ENCODE measurements around the gene PHF13. TPM values are rescaled to one million over a fixed set of nuclear protein-coding genes. Genes with fewer than 3 reads are reported as not detected.

PHF13 gene
- total and polyA plus RNA-seq, 8 donors = 11.1 to 24.8 (median 19.8) TPM

DNA sequence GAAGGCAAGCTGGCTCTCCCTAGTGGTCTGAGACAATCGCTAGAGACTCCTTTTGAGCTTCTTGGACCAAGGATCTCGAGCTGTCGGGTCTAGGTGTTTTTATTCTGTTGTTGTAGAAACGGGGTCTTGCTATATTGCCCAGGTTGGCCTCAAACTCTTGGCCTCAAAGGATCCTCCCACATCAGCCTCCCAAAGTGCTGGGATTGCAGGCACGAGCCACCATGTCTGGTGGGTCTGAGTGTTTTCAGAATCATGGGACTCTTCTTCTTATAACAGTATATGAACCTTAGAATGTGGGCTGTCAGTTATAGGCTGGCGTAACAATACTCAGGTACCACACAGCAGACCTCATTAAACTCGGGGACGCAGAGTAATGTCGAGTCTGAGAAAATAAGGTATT is 55.0 kb downstream of the PHF13 start:
- intact Hi-C loops (cut with DNase I) = no loop called here
- Histone ChIP-seq H3K27ac (no peak overlapping the region), H3K9me3 (no peaks in the 10 kb centered on the region), H3K36me3 (peaks cover 0 to 52% of the 10 kb centered on the region in 2 donors), H3K4me3 (no peak overlapping the region), H3K27me3 (no peaks in the 10 kb centered on the region), H3K4me1 (no peaks in the 10 kb centered on the region)
- DNase-seq = no peak
- no peak for ATAC-seq
- no peak for TF ChIP-seq CTCF (IDR thresholded peaks at IDR 0.05)

- no peak for DNase-seq
- ATAC-seq = no peak
- Histone ChIP-seq H3K9me3 (no peaks in the 10 kb centered on the region), H3K36me3 (peaks cover 0 to 51% of the 10 kb centered on the region in 2 donors), H3K27me3 (no peaks in the 10 kb centered on the region), H3K27ac (no peak overlapping the region), H3K4me3 (no peak overlapping the region), H3K4me1 (no peaks in the 10 kb centered on the region)
- intact Hi-C loops (cut with DNase I) = no loop called here
- no peak for TF ChIP-seq CTCF (IDR thresholded peaks at IDR 0.05)
These were observed 59.0 kb downstream of the PHF13 start for GRCh38 chr1:6672558-6672957.

Other genes with a start within 250 kb of the PHF13 start
- gene ACOT7, start 220.0 kb upstream of the PHF13 start, total RNA-seq = 10 to 100 TPM; 28.8 to 30.1 TPM
- gene ACOT7, start 220.0 kb upstream of the PHF13 start, polyA plus RNA-seq (ENCODE audit: insufficient read length in 6 of 6) = 10 to 100 TPM; 13.1 to 16.8 (median 14.6) TPM
- gene HES2, start 193.8 kb upstream of the PHF13 start, total RNA-seq = 1 to 10 TPM; 1.6 to 6.6 TPM
- gene HES2, start 193.8 kb upstream of the PHF13 start, polyA plus RNA-seq (ENCODE audit: insufficient read length in 6 of 6) = under 1 TPM; 0.06 to 0.35 (median 0.16) TPM
- 1 to 10 TPM; 1.2 to 3.7 TPM for gene ESPN, start 189.0 kb upstream of the PHF13 start, total RNA-seq
- 1 to 10 TPM; 1.7 to 3.1 (median 2.2) TPM for gene ESPN, start 189.0 kb upstream of the PHF13 start, polyA plus RNA-seq (ENCODE audit: insufficient read length in 6 of 6)
- gene TNFRSF25, start 147.6 kb upstream of the PHF13 start, total RNA-seq = 1 to 10 TPM; 5.6 to 8.4 TPM
- gene TNFRSF25, start 147.6 kb upstream of the PHF13 start, polyA plus RNA-seq (ENCODE audit: insufficient read length in 6 of 6) = 10 to 100 TPM; 20.1 to 34.8 (median 26.4) TPM
- gene PLEKHG5, start 122.1 kb upstream of the PHF13 start, total RNA-seq = 10 to 100 TPM in 1 of 2 donors, 1 to 10 TPM in 1; 6.3 to 10.7 TPM
- gene PLEKHG5, start 122.1 kb upstream of the PHF13 start, polyA plus RNA-seq (ENCODE audit: insufficient read length in 6 of 6) = 10 to 100 TPM; 22.8 to 35.7 (median 29.7) TPM
- 10 to 100 TPM; 24.4 to 30.8 TPM for gene NOL9, start 59.2 kb upstream of the PHF13 start, total RNA-seq
- gene NOL9, start 59.2 kb upstream of the PHF13 start, polyA plus RNA-seq (ENCODE audit: insufficient read length in 6 of 6) = 10 to 100 TPM; 19.1 to 25.7 (median 23.7) TPM
- not detected for gene TAS1R1, start 58.4 kb upstream of the PHF13 start, total RNA-seq
- under 1 TPM; 0.07 to 0.21 (median 0.18) TPM for gene TAS1R1, start 58.4 kb upstream of the PHF13 start, polyA plus RNA-seq (ENCODE audit: insufficient read length in 6 of 6)
- 10 to 100 TPM; 24.7 to 34.5 TPM for gene ZBTB48, start 33.7 kb upstream of the PHF13 start, total RNA-seq
- gene ZBTB48, start 33.7 kb upstream of the PHF13 start, polyA plus RNA-seq (ENCODE audit: insufficient read length in 6 of 6) = 10 to 100 TPM; 26.2 to 41.6 (median 33.7) TPM
- 10 to 100 TPM; 20.6 to 29.2 TPM for gene KLHL21, start 10.9 kb upstream of the PHF13 start, total RNA-seq
- 10 to 100 TPM; 11.0 to 15.9 (median 13.6) TPM for gene KLHL21, start 10.9 kb upstream of the PHF13 start, polyA plus RNA-seq (ENCODE audit: insufficient read length in 6 of 6)
- 10 to 100 TPM; 14.5 to 16.5 TPM for gene THAP3, start 11.1 kb downstream of the PHF13 start, total RNA-seq
- gene THAP3, start 11.1 kb downstream of the PHF13 start, polyA plus RNA-seq (ENCODE audit: insufficient read length in 6 of 6) = 10 to 100 TPM; 15.5 to 20.5 (median 17.9) TPM
- 10 to 100 TPM; 33.5 to 37.7 TPM for gene DNAJC11, start 88.1 kb downstream of the PHF13 start, total RNA-seq
- gene DNAJC11, start 88.1 kb downstream of the PHF13 start, polyA plus RNA-seq (ENCODE audit: insufficient read length in 6 of 6) = 10 to 100 TPM; 46.4 to 52.0 (median 47.2) TPM
- gene CAMTA1, start 171.7 kb downstream of the PHF13 start, total RNA-seq = 10 to 100 TPM; 56.9 to 69.1 TPM
- 10 to 100 TPM; 42.7 to 54.5 (median 47.2) TPM for gene CAMTA1, start 171.7 kb downstream of the PHF13 start, polyA plus RNA-seq (ENCODE audit: insufficient read length in 6 of 6)